ENCODE results near the gene SLC25A26. TPM values are rescaled to one million over a fixed set of nuclear protein-coding genes. Genes with fewer than 3 reads are reported as not detected.
"Not testable (repeated sequence)": the region's sequence is repeated elsewhere in the genome, so short reads cannot be mapped to it uniquely, and the experiment has no call there.

The SLC25A26 gene
- total and polyA plus RNA-seq, 2 donors (not counting 1 experiment from before 2014, with no cell fraction given) = 14.2 to 29.0 TPM

DNA sequence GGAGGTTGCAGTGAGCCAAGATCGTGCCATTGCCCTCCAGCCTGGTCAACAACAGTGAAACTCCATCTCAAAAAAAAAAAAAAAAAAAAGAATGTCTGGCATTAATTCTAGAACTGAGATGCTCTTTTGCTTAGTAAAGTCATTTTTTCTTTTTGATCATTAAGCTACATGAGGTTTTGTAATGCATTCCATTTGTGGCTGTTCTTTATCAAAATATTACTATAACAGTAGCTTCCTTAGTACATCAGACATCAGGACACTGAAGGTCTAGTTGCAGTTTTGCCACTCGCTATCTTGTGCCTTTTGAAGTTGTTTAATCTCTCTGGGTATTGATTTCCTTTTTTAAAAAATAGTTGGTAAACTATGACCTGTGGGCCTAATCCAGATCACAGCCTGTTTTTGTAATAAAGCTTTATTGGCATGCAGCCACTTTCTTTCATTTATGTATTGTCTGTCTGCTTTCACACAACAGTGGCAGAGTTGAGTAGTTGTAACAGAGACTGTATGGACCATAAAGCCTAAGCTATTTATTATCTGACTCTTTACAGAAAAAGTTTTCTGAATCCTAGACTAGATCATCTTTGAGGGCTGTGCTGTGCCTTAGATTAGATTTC is 76.6 kb downstream of the SLC25A26 start:
- Histone ChIP-seq H3K27ac (ENCODE audit: insufficient read depth, low read length) (no peak overlapping the region), H2AFZ (ENCODE audit: low read length) (no peak overlapping the region), H3K36me3 (ENCODE audit: control insufficient read depth, insufficient read depth, low read length) (no peaks in the 10 kb centered on the region), H3K4me1 (ENCODE audit: control insufficient read depth, extremely low read depth, insufficient read depth, low read length) (peaks cover 6% of the 10 kb centered on the region), H3K9ac (ENCODE audit: insufficient read depth, low read length) (no peak overlapping the region), H3K4me3 (replicated peaks in 1 of 4; ENCODE audit: control extremely low read depth in 1 of 4, insufficient read depth in 1 of 4, low read depth in 3 of 4, low read length in 4 of 4) (no peak overlapping the region), H3K4me2 (ENCODE audit: extremely low read depth, insufficient read depth, low read length) (peak overlapping the region; percentile 44), H4K20me1 (ENCODE audit: control insufficient read depth, extremely low read depth, insufficient read depth, low read length) (no peaks in the 10 kb centered on the region), H3K9me3 (ENCODE audit: control insufficient read depth, insufficient read depth, low read depth, low read length) (no peaks in the 10 kb centered on the region), H3K79me2 (ENCODE audit: control insufficient read depth, insufficient read depth, low read length) (no peaks in the 10 kb centered on the region), H3K27me3 (ENCODE audit: control insufficient read depth, insufficient read depth, low read length) (no peaks in the 10 kb centered on the region)
- no peak for TF ChIP-seq EZH2 (IDR thresholded peaks at IDR 0.05; ENCODE audit: low read length, missing control alignments)
- TF ChIP-seq, protein P1, sequence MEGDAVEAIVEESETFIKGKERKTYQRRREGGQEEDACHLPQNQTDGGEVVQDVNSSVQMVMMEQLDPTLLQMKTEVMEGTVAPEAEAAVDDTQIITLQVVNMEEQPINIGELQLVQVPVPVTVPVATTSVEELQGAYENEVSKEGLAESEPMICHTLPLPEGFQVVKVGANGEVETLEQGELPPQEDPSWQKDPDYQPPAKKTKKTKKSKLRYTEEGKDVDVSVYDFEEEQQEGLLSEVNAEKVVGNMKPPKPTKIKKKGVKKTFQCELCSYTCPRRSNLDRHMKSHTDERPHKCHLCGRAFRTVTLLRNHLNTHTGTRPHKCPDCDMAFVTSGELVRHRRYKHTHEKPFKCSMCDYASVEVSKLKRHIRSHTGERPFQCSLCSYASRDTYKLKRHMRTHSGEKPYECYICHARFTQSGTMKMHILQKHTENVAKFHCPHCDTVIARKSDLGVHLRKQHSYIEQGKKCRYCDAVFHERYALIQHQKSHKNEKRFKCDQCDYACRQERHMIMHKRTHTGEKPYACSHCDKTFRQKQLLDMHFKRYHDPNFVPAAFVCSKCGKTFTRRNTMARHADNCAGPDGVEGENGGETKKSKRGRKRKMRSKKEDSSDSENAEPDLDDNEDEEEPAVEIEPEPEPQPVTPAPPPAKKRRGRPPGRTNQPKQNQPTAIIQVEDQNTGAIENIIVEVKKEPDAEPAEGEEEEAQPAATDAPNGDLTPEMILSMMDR (conservative IDR thresholded peaks at IDR 0.05 in 1 of 2, IDR thresholded peaks at IDR 0.05 in 1 of 2; ENCODE audit: low read depth in 1 of 2, low read length in 2 of 2) = no peak
- peak; percentile 20 to 57 for DNase-seq (ENCODE audit: low read depth in 2 of 2)

DNA sequence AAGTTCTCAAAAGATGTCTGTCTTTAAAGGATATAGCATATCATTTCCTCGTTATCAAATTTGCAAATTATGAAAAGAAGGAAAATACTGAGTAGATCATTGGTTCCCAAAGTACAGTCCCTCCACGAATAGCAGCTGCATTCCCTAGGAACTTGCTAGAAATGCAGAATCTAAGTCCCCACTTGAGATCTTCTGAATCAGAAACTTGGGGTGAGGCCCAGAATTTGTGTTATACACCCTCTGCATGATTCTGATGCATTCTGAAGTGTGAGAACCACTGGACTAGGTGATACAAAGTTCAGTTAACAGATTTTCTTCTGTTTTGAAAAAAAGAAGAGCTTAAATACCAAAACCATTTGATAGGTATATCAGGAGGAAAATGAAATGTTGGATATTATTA is 77.1 kb downstream of the SLC25A26 start:
- DNase-seq (ENCODE audit: low read depth in 2 of 2) = peak; percentile 84 to 93

DNA sequence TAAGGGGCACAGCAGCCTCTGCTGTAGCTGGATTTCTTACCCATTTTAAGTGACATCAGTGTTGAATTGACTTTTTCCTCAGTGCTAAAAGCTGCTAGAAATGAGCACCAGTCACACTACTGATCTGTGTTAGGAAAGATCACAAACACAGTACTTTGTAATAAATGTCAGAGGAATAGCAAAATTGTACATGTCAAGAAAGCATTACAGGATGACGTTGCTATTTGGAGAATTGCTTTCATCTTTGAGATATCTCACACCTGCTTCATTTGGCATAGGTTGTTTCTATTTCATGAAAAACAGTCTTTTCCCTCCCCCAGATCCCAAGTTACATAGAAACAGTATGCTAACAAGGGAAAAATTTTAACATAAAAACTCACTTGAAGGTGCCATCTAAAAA is 77.8 kb downstream of the SLC25A26 start:
- Histone ChIP-seq H4K20me1 (ENCODE audit: control insufficient read depth, extremely low read depth, insufficient read depth, low read length) (no peaks in the 10 kb centered on the region), H3K4me2 (ENCODE audit: extremely low read depth, insufficient read depth, low read length) (peak overlapping the region; percentile 48), H2AFZ (ENCODE audit: low read length) (no peak overlapping the region), H3K9ac (ENCODE audit: insufficient read depth, low read length) (no peak overlapping the region), H3K9me3 (ENCODE audit: control insufficient read depth, insufficient read depth, low read depth, low read length) (no peaks in the 10 kb centered on the region), H3K4me1 (ENCODE audit: control insufficient read depth, extremely low read depth, insufficient read depth, low read length) (peaks cover 6% of the 10 kb centered on the region), H3K79me2 (ENCODE audit: control insufficient read depth, insufficient read depth, low read length) (no peaks in the 10 kb centered on the region), H3K27ac (ENCODE audit: insufficient read depth, low read length) (no peak overlapping the region), H3K27me3 (ENCODE audit: control insufficient read depth, insufficient read depth, low read length) (no peaks in the 10 kb centered on the region), H3K36me3 (ENCODE audit: control insufficient read depth, insufficient read depth, low read length) (no peaks in the 10 kb centered on the region), H3K4me3 (replicated peaks in 1 of 4; ENCODE audit: control extremely low read depth in 1 of 4, insufficient read depth in 1 of 4, low read depth in 3 of 4, low read length in 4 of 4) (no peak overlapping the region)
- peak in 1 of 2 donors; percentile 14 for DNase-seq (ENCODE audit: low read depth in 2 of 2)
- TF ChIP-seq, protein P1 (conservative IDR thresholded peaks at IDR 0.05 in 1 of 2, IDR thresholded peaks at IDR 0.05 in 1 of 2; ENCODE audit: low read depth in 1 of 2, low read length in 2 of 2) = no peak
- TF ChIP-seq EZH2 (IDR thresholded peaks at IDR 0.05; ENCODE audit: low read length, missing control alignments) = no peak

More for the DNA sequence above, 77.1 kb downstream of the SLC25A26 start:
- H3K27me3 ChIP-seq (ENCODE audit: control insufficient read depth, insufficient read depth, low read length) = no peaks in the 10 kb centered on the region
- peaks cover 6% of the 10 kb centered on the region for H3K4me1 ChIP-seq (ENCODE audit: control insufficient read depth, extremely low read depth, insufficient read depth, low read length)
- no peak overlapping the region for H3K9ac ChIP-seq (ENCODE audit: insufficient read depth, low read length)
- no peak for TF ChIP-seq EZH2 (IDR thresholded peaks at IDR 0.05; ENCODE audit: low read length, missing control alignments)
- TF ChIP-seq, protein P1 (conservative IDR thresholded peaks at IDR 0.05 in 1 of 2, IDR thresholded peaks at IDR 0.05 in 1 of 2; ENCODE audit: low read depth in 1 of 2, low read length in 2 of 2) = no peak
- H3K4me3 ChIP-seq (replicated peaks in 1 of 4; ENCODE audit: control extremely low read depth in 1 of 4, insufficient read depth in 1 of 4, low read depth in 3 of 4, low read length in 4 of 4) = no peak overlapping the region
- no peak overlapping the region for H3K27ac ChIP-seq (ENCODE audit: insufficient read depth, low read length)
- no peaks in the 10 kb centered on the region for H3K79me2 ChIP-seq (ENCODE audit: control insufficient read depth, insufficient read depth, low read length)
- H4K20me1 ChIP-seq (ENCODE audit: control insufficient read depth, extremely low read depth, insufficient read depth, low read length) = no peaks in the 10 kb centered on the region
- no peaks in the 10 kb centered on the region for H3K9me3 ChIP-seq (ENCODE audit: control insufficient read depth, insufficient read depth, low read depth, low read length)
- H3K4me2 ChIP-seq (ENCODE audit: extremely low read depth, insufficient read depth, low read length) = peak overlapping the region; percentile 44
- H3K36me3 ChIP-seq (ENCODE audit: control insufficient read depth, insufficient read depth, low read length) = no peaks in the 10 kb centered on the region
- no peak overlapping the region for H2AFZ ChIP-seq (ENCODE audit: low read length)

DNA sequence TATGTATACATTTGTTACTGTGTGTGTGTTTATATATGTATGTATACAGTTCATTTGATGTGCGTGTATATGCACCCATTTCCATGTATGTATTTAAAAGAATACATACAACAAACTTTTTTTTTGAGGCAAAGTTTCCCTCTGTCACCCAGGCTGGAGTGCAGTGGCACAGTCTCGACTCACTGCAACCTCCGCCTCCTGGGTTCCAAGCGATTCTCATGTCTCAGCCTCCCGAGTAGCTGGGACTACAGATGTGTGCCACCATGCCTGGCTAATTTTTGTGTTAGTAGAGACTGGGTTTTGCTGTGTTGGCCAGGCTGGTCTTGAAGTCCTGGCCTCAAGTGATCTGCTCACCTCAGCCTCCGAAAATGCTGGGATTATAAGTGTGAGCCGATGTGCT is 78.3 kb downstream of the SLC25A26 start:
- H3K9me3 ChIP-seq (ENCODE audit: control insufficient read depth, insufficient read depth, low read depth, low read length); H3K4me1 ChIP-seq (ENCODE audit: control insufficient read depth, extremely low read depth, insufficient read depth, low read length); H4K20me1 ChIP-seq (ENCODE audit: control insufficient read depth, extremely low read depth, insufficient read depth, low read length); H3K9ac ChIP-seq (ENCODE audit: insufficient read depth, low read length); H3K27ac ChIP-seq (ENCODE audit: insufficient read depth, low read length); H3K79me2 ChIP-seq (ENCODE audit: control insufficient read depth, insufficient read depth, low read length); H3K27me3 ChIP-seq (ENCODE audit: control insufficient read depth, insufficient read depth, low read length); DNase-seq (ENCODE audit: low read depth in 2 of 2); H3K36me3 ChIP-seq (ENCODE audit: control insufficient read depth, insufficient read depth, low read length): not testable (repeated sequence)
- H2AFZ ChIP-seq (ENCODE audit: low read length) = peak overlapping the region; percentile 1
- H3K4me2 ChIP-seq (ENCODE audit: extremely low read depth, insufficient read depth, low read length) = peak overlapping the region; percentile 84
- peak overlapping the region in 3 of 4 experiments; percentile 29 to 44 (median 31) for H3K4me3 ChIP-seq (replicated peaks in 1 of 4; ENCODE audit: control extremely low read depth in 1 of 4, insufficient read depth in 1 of 4, low read depth in 3 of 4, low read length in 4 of 4)
